C1 segment of cervical spinal cord (tissue), 14 donors: ENCODE measurements around the gene PRKG1.
"Not testable (repeated sequence)": the region's sequence is repeated elsewhere in the genome, so short reads cannot be mapped to it uniquely, and the experiment has no call there.

Experiments used
- DNase-seq, 14 donors: peaks; one replicate each; lab custom pipeline; 2025; lab: John Stamatoyannopoulos, UW

Gene PRKG1

DNA sequence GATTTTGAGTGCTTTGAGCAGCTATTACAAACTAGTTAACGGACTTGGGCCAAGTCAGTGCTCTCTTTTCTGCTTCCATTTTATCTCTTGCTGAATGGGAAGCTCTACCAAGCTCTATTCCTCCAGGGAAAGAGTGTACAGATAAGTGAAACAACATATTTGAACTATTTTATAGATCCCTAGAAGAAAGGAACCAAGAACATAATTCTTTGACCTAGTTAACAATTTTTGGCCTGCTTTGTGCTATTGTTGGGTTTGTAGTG is 244.8 kb downstream of the PRKG1 start:
- no peak for DNase-seq

GRCh38 chr10:51321300-51321699 is 247.0 kb downstream of the PRKG1 start:
- no peak for DNase-seq

- DNase-seq, result no peak
Observed at GRCh38 chr10:51321980-51322379, 247.7 kb downstream of the PRKG1 start.

- no peak for DNase-seq
Observed at GRCh38 chr10:51325649-51326048, 251.4 kb downstream of the PRKG1 start.

- no peak for DNase-seq
Observed at GRCh38 chr10:51326174-51326573, 251.9 kb downstream of the PRKG1 start.

DNA sequence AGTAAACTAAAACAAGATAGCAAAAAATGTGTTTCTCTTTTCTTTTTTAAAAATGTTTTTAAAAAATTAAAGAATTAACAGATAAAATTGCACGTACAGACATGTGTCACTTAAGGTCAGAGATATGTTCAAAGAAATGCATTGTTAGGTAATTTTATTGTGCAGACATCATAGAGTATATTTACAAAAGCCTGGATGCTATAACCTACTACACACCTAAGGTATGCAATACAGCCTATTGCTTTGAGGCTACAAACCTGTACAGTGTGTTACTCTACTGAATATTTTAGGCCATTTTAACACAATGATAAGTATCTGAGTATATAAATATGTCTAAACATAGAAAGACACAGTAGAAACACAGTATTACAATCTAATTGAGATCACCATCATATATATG is 253.1 kb downstream of the PRKG1 start:
- DNase-seq, result no peak

- DNase-seq, result no peak
Observed at GRCh38 chr10:51340366-51340765, 266.1 kb downstream of the PRKG1 start.

DNA sequence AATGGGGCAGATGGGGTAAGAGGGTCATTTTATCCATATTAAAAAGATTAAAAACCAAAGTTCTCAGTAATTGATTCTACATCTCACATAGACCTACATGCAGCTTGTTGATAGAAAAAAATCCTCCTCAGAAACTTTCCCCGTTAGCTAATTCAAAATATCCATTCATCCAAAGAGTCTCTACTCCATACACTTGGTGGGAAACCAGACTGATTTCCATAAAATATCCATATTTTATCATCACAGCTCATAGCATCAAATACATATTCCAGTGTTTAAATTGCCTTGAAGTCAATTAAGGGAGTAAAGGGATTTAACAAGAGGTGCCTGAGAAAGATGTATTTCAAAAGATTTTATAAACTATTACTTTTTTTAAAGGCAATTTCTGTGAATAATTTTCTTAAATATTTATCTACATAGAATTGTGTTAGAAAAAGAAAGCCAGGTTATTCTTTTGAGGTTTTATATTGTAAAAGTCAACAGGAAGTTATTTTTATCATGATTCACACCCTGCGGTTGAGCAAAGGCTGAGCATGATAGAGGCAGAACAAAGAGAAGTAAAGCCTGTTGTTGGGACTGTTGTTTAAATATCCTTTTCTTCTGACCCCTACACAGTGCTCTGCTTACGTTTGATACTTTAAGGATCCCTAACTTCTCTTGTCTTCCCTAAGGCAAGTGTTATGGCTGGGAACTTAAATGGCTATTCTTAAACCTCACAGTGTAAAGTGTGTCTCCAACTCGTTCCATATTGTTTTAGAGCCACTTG is 266.7 kb downstream of the PRKG1 start:
- DNase-seq, result no peak

DNA sequence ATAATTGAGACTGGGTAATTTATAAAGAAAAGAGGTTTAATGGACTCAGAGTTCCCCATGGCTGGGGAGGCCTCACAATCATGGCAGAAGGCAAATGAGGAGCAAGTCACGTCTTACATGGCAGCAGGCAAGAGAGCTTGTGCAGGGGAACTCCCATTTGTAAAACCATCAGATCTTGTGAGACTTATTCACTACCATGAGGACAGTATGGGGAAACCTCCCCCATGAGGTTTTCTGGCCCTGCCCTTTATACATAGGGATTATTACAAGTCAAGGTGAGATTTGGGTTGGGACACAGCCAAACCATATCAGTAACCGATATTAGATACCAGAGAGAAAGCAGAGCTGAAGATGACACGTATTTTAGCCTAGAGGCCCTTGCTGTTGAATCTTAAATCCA is 267.5 kb downstream of the PRKG1 start:
- DNase-seq, result not testable (repeated sequence)

- no peak for DNase-seq
Observed at GRCh38 chr10:51342381-51342780, 268.1 kb downstream of the PRKG1 start.

GRCh38 chr10:51343391-51343790 is 269.1 kb downstream of the PRKG1 start:
- DNase-seq, result no peak

- no peak for DNase-seq
Observed at GRCh38 chr10:51344371-51344770, 270.1 kb downstream of the PRKG1 start.

DNA sequence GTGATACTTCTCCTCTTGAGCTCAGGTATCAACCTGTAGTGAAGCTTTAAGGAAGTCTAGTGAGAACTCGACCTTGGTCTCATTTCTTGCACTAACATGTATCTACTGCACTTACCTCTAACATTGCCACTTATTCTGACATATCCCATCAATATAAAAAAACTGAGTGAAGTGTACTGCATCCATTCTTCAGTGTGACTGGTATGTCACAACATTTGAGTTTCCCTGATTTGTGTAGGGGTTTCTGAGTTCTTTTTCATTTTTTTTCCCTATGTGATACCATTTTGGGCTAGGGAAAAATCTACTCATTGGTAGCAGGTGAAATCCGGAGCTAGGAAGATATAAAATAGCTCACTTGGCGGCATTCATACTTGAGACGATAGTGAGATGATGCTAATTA is 274.3 kb downstream of the PRKG1 start:
- DNase-seq, result no peak

DNA sequence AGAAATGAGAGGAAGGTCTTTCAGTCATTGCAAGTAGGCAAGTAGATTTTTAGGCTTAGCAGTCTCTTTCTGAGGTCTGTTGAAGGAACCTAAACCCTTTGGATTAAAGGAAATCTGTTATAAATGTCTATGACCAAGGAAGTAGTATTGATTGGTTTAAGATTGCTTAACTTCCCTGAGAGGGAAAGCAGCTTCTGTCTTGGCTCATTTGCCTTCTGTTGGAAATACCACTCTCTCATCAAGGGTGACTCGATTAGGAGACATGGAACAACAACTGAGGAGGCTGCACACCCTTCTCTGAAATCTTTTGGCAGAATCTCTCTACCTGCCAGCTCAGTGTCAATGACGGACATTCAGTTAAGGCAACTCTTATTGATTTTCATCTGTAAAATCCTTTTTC is 282.9 kb downstream of the PRKG1 start:
- DNase-seq, result no peak

- no peak for DNase-seq
Observed at GRCh38 chr10:51358227-51358626, 283.9 kb downstream of the PRKG1 start.

- no peak for DNase-seq
Observed at GRCh38 chr10:51363415-51363814, 289.1 kb downstream of the PRKG1 start.

DNA sequence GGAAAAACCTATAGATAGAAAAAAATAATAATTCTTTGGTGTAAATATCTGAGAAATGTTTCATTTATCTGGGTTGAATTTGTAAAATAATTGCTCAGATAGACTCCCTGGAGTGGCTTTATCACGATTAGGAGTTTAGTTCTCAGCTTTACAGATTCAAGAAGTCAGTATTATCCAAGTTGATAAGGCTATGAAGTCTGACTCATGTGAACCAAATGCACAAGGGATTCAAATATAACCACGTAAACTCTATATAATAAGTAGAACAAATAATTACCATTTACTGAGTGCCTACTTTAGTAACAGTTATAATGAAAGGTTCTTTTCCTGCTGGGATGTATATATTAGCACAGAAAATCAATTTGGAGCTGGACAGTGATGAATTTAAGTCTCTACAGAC is 290.4 kb downstream of the PRKG1 start:
- DNase-seq, result no peak

DNA sequence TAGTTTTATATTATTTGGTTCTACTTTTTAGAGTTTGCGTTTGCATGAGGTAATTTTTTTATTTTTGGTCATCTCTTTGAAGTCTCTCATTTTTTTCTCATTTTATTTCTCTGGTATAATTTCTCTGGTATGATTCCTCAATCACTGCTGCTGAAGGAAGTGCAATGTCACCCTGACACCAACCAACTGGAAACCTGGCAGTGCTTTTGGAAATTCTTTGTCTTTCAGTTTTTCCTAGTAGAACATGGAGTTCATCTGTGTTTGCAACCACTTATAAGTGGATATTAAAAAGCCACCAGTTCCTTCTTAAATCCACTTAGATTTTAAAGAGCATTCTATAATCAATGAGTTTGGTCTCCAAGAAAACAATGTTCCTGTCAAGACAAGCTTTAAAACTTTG is 291.8 kb downstream of the PRKG1 start:
- DNase-seq, result no peak

GRCh38 chr10:51367127-51367526 is 292.8 kb downstream of the PRKG1 start:
- no peak for DNase-seq

DNA sequence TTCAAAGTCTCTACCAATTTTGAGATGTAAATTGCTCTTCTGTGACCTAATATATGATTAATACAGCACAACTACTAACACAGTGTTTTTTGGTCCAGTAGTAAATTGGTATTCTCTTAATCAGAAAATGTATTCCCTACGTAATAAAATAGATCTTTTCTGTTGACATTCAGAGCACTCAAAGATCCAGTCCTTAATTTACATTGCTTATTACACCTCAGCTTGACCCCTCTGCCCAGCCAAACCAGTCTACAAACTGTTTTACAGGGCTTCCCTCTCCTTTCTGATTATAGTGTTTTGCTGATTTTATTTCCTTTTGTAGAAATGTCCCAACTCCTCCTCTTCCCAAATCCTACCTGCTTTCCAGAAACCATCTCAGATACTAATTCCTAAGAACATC is 293.4 kb downstream of the PRKG1 start:
- no peak for DNase-seq

GRCh38 chr10:51368943-51369342 is 294.7 kb downstream of the PRKG1 start:
- no peak for DNase-seq

GRCh38 chr10:51369903-51370302 is 295.6 kb downstream of the PRKG1 start:
- no peak for DNase-seq

DNA sequence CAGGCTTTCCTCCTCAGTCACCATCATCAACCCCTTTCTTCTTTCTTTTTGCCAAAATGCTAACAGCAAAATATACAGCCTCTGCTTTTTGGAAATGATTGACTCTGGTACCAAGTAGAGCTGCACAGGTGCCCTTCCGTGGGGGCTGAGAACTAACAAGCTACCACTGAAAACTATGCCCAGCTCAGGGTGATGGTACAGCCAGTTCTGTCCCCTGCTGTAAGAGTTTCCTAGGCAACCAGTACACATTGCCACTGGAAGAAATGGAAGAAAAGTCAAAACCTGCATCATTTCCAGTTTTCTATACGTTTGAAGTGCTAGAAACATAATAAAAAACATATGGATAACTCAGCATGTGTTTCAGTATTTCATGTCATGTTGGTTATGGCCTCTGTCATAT is 297.5 kb downstream of the PRKG1 start:
- no peak for DNase-seq

GRCh38 chr10:51375790-51376189 is 301.5 kb downstream of the PRKG1 start:
- DNase-seq, result no peak
